ENCODE results near the gene RIN1.

Gene RIN1

GRCh38 chr11:66347425-66348276 is 11.4 kb upstream of the RIN1 start, which contains the start of gene B4GAT1:
B4GAT1 (minus strand) TSS chr11:66347629; CDS start chr11:66347545, 84 bp downstream.
- peak within 1 kb of the TSS; percentile 95 for H3K4me3 ChIP-seq (ENCODE audit: low read depth, low read length)
- peak; percentile 86 for DNase-seq (ENCODE audit: low read depth)
- TF ChIP-seq CTCF (IDR thresholded peaks at IDR 0.05; ENCODE audit: low read depth, low read length, missing control alignments) = no peak

GRCh38 chr11:66346476-66347424 is 10.5 kb upstream of the RIN1 start:
- H3K4me3 ChIP-seq (ENCODE audit: low read depth, low read length) = peak overlapping the region; percentile 95
- TF ChIP-seq CTCF (IDR thresholded peaks at IDR 0.05; ENCODE audit: low read depth, low read length, missing control alignments) = no peak
- no peak for DNase-seq (ENCODE audit: low read depth)

- H3K4me3 ChIP-seq (ENCODE audit: low read depth, low read length) = peak overlapping the region; percentile 90
- no peak for DNase-seq (ENCODE audit: low read depth)
- TF ChIP-seq CTCF (IDR thresholded peaks at IDR 0.05; ENCODE audit: low read depth, low read length, missing control alignments) = no peak
Observed at GRCh38 chr11:66345316-66345649, 9.0 kb upstream of the RIN1 start.

- TF ChIP-seq CTCF (IDR thresholded peaks at IDR 0.05; ENCODE audit: low read depth, low read length, missing control alignments) = peak; percentile 27
- DNase-seq (ENCODE audit: low read depth) = peak; percentile 89
- H3K4me3 ChIP-seq (ENCODE audit: low read depth, low read length) = peak within 1 kb of the TSS; percentile 90
Observed at GRCh38 chr11:66344550-66345315, 8.5 kb upstream of the RIN1 start, which contains the start of gene BRMS1. BRMS1 (minus strand) TSS chr11:66345104; CDS start chr11:66342234, 2,870 bp downstream.

- no peak overlapping the region for H3K4me3 ChIP-seq (ENCODE audit: low read depth, low read length)
- TF ChIP-seq CTCF (IDR thresholded peaks at IDR 0.05; ENCODE audit: low read depth, low read length, missing control alignments) = no peak
- DNase-seq (ENCODE audit: low read depth) = no peak
Observed at GRCh38 chr11:66343176-66343575, 6.9 kb upstream of the RIN1 start.

GRCh38 chr11:66341502-66342126 is 5.4 kb upstream of the RIN1 start:
- TF ChIP-seq CTCF (IDR thresholded peaks at IDR 0.05; ENCODE audit: low read depth, low read length, missing control alignments) = no peak
- no peak overlapping the region for H3K4me3 ChIP-seq (ENCODE audit: low read depth, low read length)
- DNase-seq (ENCODE audit: low read depth) = no peak

Data from GM12864 (cell line).